Retina (tissue), 1 donor: Measurements from ENCODE around the gene CLDN3.
"Not testable (repeated sequence)": the region's sequence is repeated elsewhere in the genome, so short reads cannot be mapped to it uniquely, and the experiment has no call there.

Experiments
- DNase-seq: peaks from one replicate; pipeline ENCODE4 v3.0.0-alpha.2; 2016

CLDN3 gene

GRCh38 chr7:73734619-73735527, 35.2 kb downstream of the CLDN3 start:
- DNase-seq = peak; percentile 69

- no peak for DNase-seq
Observed at GRCh38 chr7:73732397-73732796, 37.7 kb downstream of the CLDN3 start.

- no peak for DNase-seq
Observed at GRCh38 chr7:73730485-73730884, 39.6 kb downstream of the CLDN3 start.

- no peak for DNase-seq
Observed at GRCh38 chr7:73728551-73728950, 41.5 kb downstream of the CLDN3 start.

GRCh38 chr7:73727952-73728351, 42.1 kb downstream of the CLDN3 start:
- DNase-seq = no peak

GRCh38 chr7:73726083-73726466, 44.0 kb downstream of the CLDN3 start:
- DNase-seq = no peak

- no peak for DNase-seq
Observed at GRCh38 chr7:73723813-73724212, 46.3 kb downstream of the CLDN3 start.

GRCh38 chr7:73722785-73723184, 47.3 kb downstream of the CLDN3 start:
- DNase-seq = no peak

- DNase-seq = not testable (repeated sequence)
Observed at GRCh38 chr7:73722182-73722581, 47.9 kb downstream of the CLDN3 start.

- DNase-seq = no peak
Observed at GRCh38 chr7:73721377-73721817, 48.7 kb downstream of the CLDN3 start.

GRCh38 chr7:73720443-73720842, 49.6 kb downstream of the CLDN3 start:
- not testable (repeated sequence) for DNase-seq

- DNase-seq = peak; percentile 63
Observed at GRCh38 chr7:73719806-73720169, 50.3 kb downstream of the CLDN3 start.
